Measurements from ENCODE around the gene TMEM74B. TPM values are rescaled to one million over a fixed set of nuclear protein-coding genes. Genes with fewer than 3 reads are reported as not detected.

The TMEM74B gene
- total and polyA plus RNA-seq, 4 donors = 0.14 to 3.4 (median 0.59) TPM

DNA sequence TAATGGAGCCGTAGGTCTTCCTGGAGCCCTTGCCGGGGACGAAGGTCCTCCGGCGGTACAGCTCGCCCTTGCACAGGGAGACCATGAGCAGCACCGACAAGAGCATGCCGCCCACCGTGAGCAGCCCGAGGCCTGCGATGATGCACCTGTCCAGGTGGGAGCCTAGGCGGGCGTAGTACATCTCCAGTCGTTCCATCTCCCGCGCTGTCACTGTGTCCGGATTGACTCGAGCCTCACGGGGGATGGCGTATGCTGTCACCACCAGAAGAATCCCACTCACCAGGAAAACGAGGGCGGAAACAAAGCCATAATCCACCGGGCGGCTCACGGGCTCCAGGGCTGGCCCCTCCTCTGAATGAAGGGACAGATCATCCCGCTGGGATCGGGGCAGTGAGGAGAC, 3.8 kb downstream of the TMEM74B start:
- no peaks in the 10 kb centered on the region for H3K9me3 ChIP-seq (ENCODE audit: control insufficient read depth in 4 of 4, low read length in 3 of 4)
- H3K9ac ChIP-seq (ENCODE audit: low read depth in 1 of 2, low read length in 2 of 2) = no peak overlapping the region
- H3K4me3 ChIP-seq (ENCODE audit: low read depth in 1 of 3, low read length in 3 of 3) = no peak overlapping the region
- WGBS = 97% methylated on average over 27 of the region's 27 CpGs
- H3K4me1 ChIP-seq (ENCODE audit: control insufficient read depth in 4 of 4, insufficient read depth in 4 of 4, low read length in 3 of 4) = peaks cover 6 to 24% (median 14%) of the 10 kb centered on the region in 4 donors
- no peaks in the 10 kb centered on the region for H3K36me3 ChIP-seq (ENCODE audit: control insufficient read depth in 4 of 4, insufficient read depth in 3 of 4, low read depth in 1 of 4, low read length in 3 of 4)
- no peaks in the 10 kb centered on the region for H3K27me3 ChIP-seq (ENCODE audit: control insufficient read depth in 4 of 4, insufficient read depth in 4 of 4, low read length in 3 of 4)
- H3K27ac ChIP-seq (ENCODE audit: low read depth in 1 of 2, low read length in 2 of 2) = no peak overlapping the region
- no peak for TF ChIP-seq RXRA (IDR thresholded peaks at IDR 0.05)
- no peak for TF ChIP-seq GABPA (IDR thresholded peaks at IDR 0.05 in 1 of 2, conservative IDR thresholded peaks at IDR 0.05 in 1 of 2)
- TF ChIP-seq HNF4A (conservative IDR thresholded peaks at IDR 0.05) = no peak
- no peak for TF ChIP-seq ATF3 (IDR thresholded peaks at IDR 0.05)
- no peak for TF ChIP-seq HNF4G (IDR thresholded peaks at IDR 0.05)
- no peak for TF ChIP-seq MAX (IDR thresholded peaks at IDR 0.05)
- TF ChIP-seq EGR1 (IDR thresholded peaks at IDR 0.05; ENCODE audit: low read depth in 2 of 2) = no peak
- TF ChIP-seq, protein P1, sequence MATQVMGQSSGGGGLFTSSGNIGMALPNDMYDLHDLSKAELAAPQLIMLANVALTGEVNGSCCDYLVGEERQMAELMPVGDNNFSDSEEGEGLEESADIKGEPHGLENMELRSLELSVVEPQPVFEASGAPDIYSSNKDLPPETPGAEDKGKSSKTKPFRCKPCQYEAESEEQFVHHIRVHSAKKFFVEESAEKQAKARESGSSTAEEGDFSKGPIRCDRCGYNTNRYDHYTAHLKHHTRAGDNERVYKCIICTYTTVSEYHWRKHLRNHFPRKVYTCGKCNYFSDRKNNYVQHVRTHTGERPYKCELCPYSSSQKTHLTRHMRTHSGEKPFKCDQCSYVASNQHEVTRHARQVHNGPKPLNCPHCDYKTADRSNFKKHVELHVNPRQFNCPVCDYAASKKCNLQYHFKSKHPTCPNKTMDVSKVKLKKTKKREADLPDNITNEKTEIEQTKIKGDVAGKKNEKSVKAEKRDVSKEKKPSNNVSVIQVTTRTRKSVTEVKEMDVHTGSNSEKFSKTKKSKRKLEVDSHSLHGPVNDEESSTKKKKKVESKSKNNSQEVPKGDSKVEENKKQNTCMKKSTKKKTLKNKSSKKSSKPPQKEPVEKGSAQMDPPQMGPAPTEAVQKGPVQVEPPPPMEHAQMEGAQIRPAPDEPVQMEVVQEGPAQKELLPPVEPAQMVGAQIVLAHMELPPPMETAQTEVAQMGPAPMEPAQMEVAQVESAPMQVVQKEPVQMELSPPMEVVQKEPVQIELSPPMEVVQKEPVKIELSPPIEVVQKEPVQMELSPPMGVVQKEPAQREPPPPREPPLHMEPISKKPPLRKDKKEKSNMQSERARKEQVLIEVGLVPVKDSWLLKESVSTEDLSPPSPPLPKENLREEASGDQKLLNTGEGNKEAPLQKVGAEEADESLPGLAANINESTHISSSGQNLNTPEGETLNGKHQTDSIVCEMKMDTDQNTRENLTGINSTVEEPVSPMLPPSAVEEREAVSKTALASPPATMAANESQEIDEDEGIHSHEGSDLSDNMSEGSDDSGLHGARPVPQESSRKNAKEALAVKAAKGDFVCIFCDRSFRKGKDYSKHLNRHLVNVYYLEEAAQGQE (IDR thresholded peaks at IDR 0.05) = no peak
- TF ChIP-seq FOXA2 (IDR thresholded peaks at IDR 0.05) = no peak
- TF ChIP-seq RAD21 (IDR thresholded peaks at IDR 0.05) = no peak
- no peak for TF ChIP-seq TAF1 (conservative IDR thresholded peaks at IDR 0.05)
- no peak for TF ChIP-seq SP1 (IDR thresholded peaks at IDR 0.05)
- TF ChIP-seq NR2F2 (IDR thresholded peaks at IDR 0.05) = no peak
- TF ChIP-seq JUND (IDR thresholded peaks at IDR 0.05) = no peak
- TF ChIP-seq FOXA1 (IDR thresholded peaks at IDR 0.05) = no peak
- no peak for TF ChIP-seq ZBTB33 (IDR thresholded peaks at IDR 0.05)
- DNase-seq (ENCODE audit: low spot score) = no peak

DNA sequence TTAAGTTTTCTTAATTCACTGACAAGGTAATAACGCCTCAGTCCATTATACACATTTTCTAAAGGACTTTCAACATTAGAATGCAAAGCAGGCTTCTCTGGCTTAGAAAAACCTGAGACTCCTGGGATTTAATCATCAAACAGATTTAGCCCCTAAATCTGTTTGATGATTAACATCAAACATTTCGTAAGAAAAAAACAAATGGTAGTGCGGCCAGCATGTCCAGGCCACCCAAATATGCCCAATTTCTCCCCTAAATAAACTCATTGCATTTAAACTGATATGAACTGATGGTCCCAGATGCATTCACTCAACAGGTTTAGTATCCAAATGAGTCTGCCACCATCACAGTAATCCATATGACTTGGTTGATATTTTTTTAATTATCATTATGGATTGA, 6.2 kb downstream of the TMEM74B start:
- 47% methylated on average over 3 of the region's 3 CpGs for WGBS
- TF ChIP-seq RXRA (IDR thresholded peaks at IDR 0.05) (peak in 1 of 2 donors; percentile 10), YY1 (IDR thresholded peaks at IDR 0.05) (peak; percentile 54), SP1 (IDR thresholded peaks at IDR 0.05) (no peak)
- H3K27me3 ChIP-seq (ENCODE audit: control insufficient read depth in 4 of 4, insufficient read depth in 4 of 4, low read length in 3 of 4) = no peaks in the 10 kb centered on the region
- peaks cover 0 to 5% (median 0%) of the 10 kb centered on the region in 4 donors for H3K36me3 ChIP-seq (ENCODE audit: control insufficient read depth in 4 of 4, insufficient read depth in 3 of 4, low read depth in 1 of 4, low read length in 3 of 4)
- H3K4me1 ChIP-seq (ENCODE audit: control insufficient read depth in 4 of 4, insufficient read depth in 4 of 4, low read length in 3 of 4) = peaks cover 4 to 16% (median 7%) of the 10 kb centered on the region in 4 donors
- no peak overlapping the region for H3K9ac ChIP-seq (ENCODE audit: low read depth in 1 of 2, low read length in 2 of 2)
- no peaks in the 10 kb centered on the region for H3K9me3 ChIP-seq (ENCODE audit: control insufficient read depth in 4 of 4, low read length in 3 of 4)
- H3K27ac ChIP-seq (ENCODE audit: low read depth in 1 of 2, low read length in 2 of 2) = no peak overlapping the region
- no peak overlapping the region for H3K4me3 ChIP-seq (ENCODE audit: low read depth in 1 of 3, low read length in 3 of 3)
- DNase-seq (ENCODE audit: low spot score) = no peak

Data from liver (tissue), 9 donors.